Activated naive CD8-positive, alpha-beta T cell treated with anti-CD3 and anti-CD28 coated beads, Interleukin-2, amount 50 U/mL, for 16 hours (primary cell): Measurements from ENCODE around the gene SYT13.

Experiments
- DNase-seq: peaks from one replicate; pipeline ENCODE4 v3.0.0-alpha.2; 2020; ENCODE audit warnings: low read depth, low spot score

SYT13 gene, protein sequence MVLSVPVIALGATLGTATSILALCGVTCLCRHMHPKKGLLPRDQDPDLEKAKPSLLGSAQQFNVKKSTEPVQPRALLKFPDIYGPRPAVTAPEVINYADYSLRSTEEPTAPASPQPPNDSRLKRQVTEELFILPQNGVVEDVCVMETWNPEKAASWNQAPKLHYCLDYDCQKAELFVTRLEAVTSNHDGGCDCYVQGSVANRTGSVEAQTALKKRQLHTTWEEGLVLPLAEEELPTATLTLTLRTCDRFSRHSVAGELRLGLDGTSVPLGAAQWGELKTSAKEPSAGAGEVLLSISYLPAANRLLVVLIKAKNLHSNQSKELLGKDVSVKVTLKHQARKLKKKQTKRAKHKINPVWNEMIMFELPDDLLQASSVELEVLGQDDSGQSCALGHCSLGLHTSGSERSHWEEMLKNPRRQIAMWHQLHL

DNA sequence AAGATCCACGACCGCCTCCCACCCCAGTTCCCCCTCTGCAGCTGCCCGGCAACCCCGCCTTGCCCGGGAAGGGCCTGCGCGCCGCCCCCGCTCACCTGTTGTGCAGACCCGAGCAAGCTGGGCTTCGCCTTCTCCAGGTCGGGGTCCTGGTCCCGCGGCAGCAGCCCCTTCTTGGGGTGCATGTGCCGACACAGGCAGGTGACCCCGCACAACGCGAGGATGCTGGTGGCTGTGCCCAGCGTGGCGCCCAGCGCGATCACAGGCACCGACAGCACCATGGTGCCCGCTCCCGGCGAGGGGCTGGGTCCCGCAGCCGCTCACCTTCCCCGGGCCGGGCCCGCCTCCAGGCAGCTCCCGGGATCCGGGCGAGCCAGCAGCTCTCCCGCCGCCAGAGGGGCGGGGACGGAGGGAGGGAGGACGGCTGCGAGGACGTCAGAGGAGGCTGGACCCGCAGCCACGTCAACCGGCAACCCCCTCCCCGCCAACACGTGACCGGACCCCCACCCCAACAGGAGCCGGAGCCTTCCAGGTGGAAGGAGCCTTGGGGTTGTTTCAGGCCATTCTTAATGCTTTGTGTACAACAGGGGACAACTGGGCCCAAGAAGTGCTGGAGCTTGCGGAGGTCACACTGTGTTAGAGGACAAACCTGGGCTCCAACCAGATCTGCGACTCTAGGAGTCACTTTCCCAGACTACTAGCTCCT lies at the start of gene SYT13:
SYT13 (minus strand) TSS at position 412 of the 703 bp plus-strand sequence; CDS start at position 278, 134 bp downstream.
- no peak for DNase-seq

DNA sequence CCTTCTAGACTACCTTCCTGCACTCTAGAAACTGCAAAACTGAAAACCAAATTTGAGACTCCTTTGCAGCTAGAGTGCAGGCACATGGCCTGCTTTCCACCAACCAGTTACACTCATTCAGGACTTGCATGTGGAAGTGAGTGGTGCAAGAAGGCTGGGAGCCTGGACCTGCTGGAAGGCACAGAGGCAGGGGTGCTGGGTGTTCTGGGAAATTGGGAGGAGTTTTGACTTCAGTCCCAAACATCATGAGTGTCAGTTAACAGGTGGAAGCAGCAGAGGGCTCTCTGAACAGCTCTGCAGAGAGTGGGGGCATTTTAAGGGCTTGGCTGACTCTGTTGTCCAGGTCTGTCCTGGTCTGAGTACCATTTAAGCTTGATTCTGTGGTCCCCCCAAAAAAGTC lies 49.3 kb upstream of the SYT13 start:
- DNase-seq = no peak

DNA sequence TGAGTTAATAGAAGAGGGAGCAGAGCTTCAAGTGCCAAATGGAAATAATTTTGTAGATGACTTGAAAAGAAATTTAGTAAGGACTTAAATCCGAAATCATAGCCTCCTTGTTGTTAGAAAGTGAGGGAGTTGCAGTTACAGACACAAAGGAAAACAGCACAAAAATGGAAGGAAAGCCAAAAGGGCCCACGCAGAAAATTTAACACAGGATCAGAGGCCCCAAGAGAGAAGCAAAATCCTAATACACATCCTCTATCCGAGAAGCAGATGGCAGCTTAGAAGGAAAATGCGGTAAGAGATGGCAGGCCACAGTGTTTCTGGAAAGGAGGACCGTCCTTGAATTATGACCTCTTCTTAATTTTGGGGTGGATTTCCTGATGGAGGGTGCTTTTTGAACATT lies 48.7 kb upstream of the SYT13 start:
- no peak for DNase-seq

DNA sequence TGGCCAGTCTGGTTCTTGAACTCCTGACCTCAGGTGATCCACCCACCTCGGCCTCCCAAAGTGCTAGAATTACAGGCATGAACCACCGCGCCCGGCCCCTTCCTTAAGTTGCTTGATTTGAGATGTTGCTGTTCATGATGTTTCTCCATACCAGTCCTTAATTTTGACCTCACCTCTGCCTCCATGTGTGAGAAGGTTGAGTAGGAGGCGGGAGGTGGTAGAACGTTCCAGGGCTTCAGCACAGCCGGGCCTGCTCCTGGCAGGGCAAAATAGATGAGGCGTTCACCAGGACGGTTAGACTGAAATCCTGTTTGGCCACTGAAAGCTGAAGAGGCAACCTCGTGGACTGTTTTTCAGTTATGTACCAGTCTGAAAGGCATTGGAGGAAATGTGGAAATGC lies 48.3 kb upstream of the SYT13 start:
- DNase-seq = no peak

DNA sequence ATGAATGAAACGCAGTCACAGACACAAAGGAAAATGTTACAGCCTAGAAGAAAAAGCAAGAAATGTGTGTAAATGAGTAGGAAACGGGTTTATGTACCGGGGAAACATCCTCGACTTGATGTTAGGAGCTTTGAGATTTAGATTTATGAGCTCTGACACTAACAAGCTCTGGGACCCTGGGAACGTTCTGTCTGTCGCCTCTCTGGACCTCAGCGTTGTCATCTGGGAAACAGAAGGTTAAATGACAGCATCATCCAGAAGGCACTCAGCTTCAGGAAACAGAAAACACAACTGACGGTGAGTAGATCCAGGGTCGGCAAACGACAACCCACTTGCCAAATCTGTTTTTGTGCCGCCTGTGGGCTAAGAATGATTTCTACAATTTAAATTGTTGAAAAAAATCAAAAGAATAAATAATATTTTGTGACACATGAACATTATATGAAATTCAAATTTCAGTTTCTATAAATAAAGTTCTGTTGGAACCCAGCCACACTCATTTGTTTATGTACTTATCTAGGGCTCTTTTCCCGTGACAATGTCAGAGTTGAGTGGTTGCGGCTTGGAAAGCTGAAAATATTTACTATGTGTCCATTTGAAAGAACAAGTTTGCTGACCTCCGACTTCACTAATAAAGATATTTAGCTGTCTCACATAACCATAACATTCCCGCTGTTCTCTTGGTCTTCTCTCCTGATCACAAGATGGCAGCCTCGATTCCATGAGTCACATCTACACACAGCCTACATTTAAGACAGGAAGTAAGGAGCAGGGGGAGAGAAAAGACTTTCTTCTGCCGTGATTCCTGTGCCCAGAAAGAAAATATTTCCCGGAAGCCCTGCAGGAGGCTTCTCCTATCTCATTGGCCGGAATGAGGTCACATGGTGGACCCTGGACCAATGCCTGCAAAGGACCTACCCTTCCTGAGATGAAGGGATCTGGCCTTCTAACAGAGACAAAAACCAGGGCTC lies 47.1 kb upstream of the SYT13 start:
- DNase-seq = no peak

DNA sequence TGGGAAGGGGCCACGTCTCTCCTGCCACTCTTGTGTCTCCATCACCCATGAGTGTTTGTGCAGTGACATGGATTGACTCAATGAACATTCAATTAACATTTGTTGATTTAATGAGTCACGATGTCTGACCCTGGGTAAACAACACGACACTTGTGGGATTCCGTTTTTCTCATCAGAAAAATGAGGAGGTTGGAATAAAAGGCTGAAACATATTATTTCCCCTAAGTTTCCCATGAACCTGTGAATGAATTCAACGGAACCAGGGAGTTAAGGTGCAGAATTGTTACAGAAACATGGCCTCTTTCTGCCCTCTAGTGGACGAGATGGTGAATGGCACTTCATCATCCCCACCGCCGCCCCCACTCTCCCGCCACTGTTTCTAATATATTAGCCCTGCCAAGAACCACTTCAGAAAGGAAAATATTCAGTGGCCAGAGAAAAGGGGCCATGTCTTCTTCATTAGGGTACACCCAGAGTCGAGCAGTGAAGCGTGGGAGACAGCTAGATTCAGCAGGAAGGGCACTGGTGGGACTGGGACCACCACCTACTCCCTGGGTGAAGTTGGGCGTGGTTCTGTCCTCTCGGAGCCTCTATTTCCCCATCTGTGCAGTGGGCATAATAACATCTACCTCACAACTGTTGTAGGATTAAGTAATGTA lies 46.3 kb upstream of the SYT13 start:
- DNase-seq = no peak

DNA sequence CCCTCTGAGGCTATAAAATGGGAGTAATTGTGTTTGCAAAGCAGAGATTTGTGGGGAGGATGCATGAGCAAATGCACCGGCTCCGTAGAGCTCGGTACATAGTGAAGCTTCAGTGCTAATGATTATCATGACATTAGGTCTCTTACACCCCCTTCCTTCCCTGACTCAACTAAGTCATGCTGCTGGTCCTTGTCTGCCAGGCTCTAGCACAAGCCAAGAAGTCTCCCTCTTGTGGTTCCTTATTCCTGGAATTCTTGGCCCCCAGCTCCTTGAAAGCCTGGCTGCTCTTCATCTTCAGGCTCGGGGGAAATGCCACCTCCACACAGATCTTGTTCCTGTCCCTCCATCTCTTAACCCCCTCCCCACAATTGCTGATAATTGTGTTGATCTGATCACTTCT lies 45.7 kb upstream of the SYT13 start:
- DNase-seq = no peak

DNA sequence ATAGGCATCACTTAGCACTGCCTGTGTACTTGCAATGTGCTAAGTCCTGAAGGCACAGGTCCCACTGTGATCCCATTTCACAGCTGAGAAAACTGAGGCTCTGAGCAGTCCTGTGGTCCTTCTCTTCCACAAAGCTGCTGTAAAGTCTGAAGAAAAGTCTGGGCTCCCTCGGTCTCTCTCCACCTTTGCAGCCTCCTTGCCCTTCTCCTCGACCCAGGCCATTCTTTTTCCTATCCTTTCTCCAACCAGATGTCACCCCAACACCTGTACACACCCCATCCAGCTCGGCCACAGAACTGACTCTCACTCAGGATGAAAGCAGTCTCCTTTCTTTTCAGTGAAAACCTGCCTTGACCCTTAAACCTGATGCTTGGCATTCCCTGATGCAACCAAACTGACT lies 42.6 kb upstream of the SYT13 start:
- no peak for DNase-seq

DNA sequence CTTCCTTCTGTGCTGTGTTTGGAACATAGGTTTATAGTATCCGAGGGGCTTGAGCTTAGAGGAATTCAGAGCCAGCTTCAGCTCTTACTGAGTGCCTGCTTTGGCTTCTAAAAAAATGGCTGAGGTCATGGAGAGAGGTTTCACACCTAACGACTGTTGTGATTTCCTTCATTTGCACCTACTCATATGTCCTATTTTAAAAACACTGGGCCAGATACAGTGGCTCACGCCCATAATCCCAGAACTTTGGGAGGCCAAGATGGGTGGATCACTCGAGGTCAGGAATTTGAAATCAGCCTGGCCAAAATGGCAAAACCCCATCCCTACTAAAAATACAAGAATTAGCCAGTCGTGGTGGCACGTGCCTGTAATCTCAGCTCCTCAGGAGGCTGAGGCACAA lies 38.3 kb upstream of the SYT13 start:
- DNase-seq = no peak

DNA sequence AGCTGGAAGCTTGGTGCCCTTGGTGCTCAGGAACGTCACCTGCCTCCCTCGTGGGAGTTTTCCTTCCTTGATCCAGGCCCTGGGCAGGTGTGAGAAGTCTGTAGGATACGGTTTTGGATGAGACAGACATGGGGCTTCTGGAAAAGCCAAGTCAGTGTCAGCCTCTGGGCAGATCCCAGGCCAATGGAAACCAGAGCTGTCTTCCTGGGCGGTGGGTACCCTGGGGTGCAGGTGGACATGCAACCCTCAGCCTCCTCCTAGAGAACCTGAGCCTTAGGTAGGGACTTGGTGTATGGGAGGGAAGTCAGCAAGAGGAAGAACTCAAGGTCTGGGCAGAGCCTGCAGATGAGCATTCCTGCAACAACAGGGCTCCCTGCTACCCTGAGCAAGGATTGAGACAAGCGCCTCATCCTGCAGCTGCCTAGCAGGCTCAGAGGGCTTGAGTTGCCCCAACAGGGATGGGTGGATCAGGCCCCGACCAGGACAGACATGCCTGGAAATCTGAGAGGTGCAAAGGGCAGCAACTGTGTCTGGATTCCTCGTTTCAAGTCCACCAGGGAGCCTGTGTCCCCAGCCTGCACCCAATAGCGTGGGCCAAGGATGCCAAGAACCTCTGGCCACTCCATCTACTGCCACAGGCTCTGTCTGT lies 37.6 kb upstream of the SYT13 start:
- DNase-seq = no peak

DNA sequence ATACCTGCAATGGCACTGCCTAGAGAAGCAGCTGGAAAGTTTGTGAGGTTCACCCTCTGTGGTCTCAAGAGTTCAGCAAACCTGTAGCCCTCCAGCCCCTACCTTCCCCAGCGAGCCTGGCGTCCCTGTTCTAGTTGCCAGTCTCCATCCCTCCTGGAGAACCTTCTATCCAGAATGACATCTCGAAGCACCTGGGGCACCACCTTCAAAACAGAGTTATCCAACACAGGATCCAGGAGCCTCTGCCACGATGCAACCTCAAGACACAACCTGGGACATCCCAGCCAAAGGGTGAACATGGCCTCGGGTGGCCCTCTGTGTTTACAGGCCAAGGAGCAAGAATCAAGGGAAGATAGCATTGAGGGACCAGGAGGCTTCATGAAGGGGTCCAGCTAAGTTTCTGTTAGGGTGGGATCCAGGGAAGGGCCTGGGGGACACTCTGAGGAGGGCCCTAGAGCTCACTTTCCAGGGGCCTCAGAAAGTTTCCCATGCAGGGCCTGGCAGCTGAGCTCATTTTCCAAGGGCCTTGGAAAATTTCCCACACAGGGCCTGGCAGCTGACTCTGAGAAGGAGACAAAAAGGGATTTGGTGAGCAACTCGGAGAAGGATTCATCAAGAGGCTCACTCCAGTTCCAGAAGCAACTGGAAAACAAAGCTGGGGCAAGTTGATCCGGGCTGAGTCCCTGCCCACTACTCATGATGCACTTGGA lies 36.9 kb upstream of the SYT13 start:
- no peak for DNase-seq

DNA sequence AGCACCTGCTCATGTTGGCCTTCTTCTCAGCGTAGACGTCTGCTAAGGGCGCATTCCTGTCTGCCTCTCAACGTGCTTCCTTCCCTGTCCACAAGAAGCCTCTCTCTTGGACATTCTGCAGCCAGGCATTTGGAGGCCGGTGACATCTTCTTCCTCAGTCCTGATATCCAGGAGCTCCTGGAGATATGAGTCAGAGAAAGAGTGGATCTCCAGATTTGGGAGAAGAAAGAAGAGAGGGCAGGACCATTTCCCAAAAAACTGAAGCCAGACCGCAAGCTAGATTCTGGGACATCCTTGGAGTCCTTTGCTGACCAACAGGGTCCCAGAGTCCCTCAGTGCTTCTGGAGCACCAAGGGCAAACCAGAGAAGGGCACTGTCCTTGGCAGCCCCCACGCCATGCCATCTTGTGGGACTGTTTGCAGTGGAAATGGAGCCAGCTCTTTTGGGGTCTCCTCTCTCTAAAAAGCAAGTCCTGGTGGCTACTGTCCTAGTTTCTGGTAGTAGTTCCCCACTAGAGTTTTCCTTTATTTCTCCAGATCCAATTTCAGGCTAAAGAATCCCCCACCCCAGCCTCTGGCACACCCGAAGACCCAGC lies 36.1 kb upstream of the SYT13 start:
- no peak for DNase-seq

DNA sequence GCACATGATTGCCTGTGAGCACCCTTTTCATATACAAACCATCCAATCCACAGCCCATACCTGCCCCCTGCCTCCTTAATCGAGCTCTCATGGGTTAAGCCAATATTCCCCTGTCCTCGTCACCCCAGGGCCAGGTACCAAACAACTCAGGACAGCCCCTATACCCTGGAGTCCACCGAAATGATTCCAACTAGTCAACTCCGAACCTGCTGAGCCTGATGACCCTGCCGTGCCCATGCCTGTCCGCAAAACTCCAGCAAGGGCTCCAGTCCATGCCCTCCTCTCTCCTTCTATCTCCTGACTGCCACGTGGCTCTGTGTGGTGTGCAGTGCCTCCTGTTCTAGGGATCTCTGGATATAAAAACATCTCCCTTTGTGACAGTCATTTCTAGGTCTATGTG lies 35.5 kb upstream of the SYT13 start:
- no peak for DNase-seq

DNA sequence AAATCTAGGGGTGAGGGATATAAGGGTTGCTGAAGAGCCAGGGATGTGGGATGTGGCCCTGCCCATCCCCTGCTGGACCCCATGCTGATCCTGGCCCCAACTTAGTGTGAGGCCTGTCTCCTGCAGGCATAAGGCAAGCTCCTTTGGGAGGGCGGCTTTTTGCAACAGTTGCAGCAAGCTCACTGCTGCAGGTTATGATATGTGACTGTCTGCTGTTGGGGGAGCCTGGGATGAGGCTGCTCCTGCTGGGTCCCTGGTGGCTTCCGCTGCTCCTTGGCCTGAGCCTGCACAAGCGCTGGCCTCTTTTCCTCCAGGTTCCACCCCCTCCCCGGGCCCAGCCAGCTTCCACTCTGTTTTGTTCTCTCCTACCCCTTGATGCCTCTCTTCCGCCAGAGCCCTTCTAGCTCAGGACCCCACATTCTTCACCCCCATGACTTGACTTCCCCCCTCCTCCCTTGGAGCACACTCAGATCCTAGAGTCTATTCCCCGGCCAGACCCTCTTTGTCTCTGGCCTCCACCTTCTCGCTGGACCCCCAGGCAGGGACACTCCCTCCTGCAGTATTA lies 35.0 kb upstream of the SYT13 start:
- no peak for DNase-seq

DNA sequence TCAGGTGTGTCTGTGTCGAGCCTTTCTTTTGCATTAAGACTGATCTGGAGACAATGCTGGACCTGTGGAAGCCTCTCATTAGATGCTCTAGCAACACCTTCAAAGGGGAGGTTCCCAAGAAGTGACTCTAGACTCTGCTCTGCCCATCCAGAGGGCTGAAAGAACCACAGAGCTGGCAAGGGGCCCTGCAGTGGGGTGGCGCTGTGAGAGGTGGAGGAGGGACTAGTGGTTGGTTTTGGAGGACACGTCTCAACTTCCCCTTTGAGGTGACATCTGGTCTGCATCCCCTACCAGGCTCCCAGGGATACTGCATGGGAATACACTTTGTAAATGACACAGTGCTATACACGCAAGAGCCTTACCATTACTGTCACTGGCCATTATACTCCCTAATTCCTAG lies 34.2 kb upstream of the SYT13 start:
- DNase-seq = no peak

DNA sequence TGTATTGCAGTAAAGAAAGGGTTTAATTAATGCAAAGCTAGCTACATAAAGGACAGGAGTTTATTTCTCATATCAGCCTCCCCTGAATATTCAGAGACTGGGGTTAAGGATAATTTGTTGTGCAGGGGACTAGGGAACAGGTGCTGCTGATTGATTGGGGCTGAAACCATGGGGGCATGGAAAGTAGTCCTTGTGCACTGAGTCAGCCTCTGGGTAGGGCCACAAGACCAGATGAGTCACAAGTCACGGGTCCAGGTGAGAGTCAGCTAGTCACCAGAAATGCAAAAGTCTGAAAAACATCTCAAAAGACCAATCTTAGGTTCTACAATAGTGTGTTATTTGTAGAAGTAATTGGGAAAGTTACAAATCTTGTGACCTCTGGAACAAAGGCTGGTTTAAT lies 32.9 kb upstream of the SYT13 start:
- no peak for DNase-seq

DNA sequence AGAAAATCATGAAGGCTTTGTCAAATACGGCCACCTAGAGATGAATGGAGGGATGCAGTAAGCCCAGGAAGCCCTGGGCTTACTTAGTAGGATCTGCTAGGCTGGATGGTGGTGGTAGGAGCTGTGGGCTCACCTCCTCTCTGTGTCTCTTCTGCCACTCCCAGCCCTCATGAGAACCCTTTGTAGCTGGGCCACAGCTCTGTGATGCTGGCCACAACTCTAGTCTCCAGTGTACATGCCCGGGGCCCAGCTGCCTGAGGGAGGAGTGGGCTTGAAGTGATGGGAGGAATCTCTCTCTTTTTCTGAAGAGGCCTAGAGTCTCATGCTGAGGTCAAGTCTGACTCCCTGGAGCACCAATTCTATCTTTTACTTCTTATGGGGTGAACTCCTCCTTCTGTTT lies 32.4 kb upstream of the SYT13 start:
- no peak for DNase-seq

DNA sequence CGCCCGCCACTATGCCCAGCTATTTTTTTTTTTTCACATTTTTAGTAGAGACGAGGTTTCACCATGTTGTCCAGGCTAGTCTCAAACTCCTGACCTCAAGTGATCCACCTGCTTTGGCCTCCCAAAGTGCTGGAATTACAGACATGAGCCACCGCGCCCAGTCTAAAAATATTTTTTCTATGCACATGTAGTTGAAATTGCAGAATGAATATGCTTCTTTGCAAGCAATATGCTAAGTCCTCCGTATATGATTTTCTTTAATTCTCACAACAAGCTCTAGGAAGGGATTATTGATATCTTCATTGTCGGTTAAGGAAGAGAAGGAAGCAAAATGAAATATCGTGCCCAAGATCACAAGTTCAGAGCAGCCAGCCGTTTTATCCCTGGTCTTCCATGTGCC lies 30.1 kb upstream of the SYT13 start:
- DNase-seq = no peak

DNA sequence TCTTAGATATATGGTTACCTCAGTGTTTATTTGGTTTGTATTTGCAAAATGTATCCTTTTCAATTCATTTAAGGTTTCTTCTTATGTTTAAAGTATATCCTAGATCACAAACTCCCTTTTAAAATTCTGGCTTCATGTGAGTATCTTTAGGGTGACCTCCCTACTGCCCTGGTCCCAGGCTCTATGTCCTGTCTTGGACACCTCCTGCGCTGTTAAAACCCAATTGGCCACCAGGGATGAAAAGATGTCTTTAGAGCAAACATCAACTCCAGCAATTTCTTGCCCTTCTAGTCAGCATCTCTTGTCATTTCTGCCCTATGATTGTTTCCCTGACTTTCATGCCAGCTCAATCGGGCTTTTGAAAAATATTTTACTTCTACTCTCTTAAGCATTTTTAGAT lies 28.8 kb upstream of the SYT13 start:
- DNase-seq = no peak
